HL-60 (cell line): ENCODE data around the gene FLRT2.

Experiments
- CTCF ChIP-seq: IDR thresholded peaks from one replicate; pipeline ENCODE4 v1.5.1; 2011; ENCODE audit warnings: low read length, control low read depth, inconsistent platforms; ENCODE audit not compliant: insufficient read depth
- GABPA ChIP-seq: IDR thresholded peaks from 2 replicates; pipeline ENCODE4 v1.6.1; 2012; ENCODE audit warnings: low read depth
- POLR2AphosphoS5 ChIP-seq: IDR thresholded peaks from 2 replicates; pipeline ENCODE4 v1.6.1; 2012; ENCODE audit warnings: low read depth
- REST ChIP-seq: IDR thresholded peaks from 2 replicates; pipeline ENCODE4 v1.6.1; 2012; ENCODE audit warnings: low read depth; ENCODE audit not compliant: insufficient replicate concordance
- SPI1 ChIP-seq: IDR thresholded peaks from 2 replicates; pipeline ENCODE4 v1.6.1; 2012; ENCODE audit warnings: low read depth, mild to moderate bottlenecking, borderline replicate concordance

GRCh38 chr14:85686908-85687307 lies 157.0 kb downstream of the FLRT2 start:
- TF ChIP-seq CTCF (no peak), REST (no peak), POLR2AphosphoS5 (no peak), GABPA (no peak), SPI1 (no peak)
